ENCODE measurements around the gene OR14J1.
"Not testable (repeated sequence)": the region's sequence is repeated elsewhere in the genome, so short reads cannot be mapped to it uniquely, and the experiment has no call there.

The OR14J1 gene

DNA sequence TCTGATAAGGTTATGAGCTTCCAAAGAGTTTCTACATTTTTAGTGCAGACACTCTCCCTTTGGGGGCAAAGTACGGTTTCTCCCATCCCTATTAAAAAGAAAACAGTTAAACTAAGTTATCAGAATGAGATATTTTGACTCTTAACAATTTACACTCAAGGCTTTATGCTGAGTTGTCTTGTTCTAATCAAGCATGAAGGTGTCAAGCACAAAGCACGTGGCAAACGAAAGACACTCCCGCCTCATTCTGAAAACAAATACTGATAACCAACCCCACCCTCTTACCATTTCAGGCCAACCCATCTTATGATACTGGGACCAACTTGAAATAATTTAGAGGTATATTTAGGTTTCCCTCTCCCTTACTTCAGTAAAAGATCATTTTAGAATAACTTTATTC, 24.3 kb downstream of the OR14J1 start:
- WGBS, 2 experiments, result 77 to 91% methylated on average over 3 to 4 of the region's 4 CpGs
- no peaks in the 10 kb centered on the region for H3K27me3 ChIP-seq (ENCODE audit: control insufficient read depth, insufficient read depth, low read length, poor library complexity, severe bottlenecking)
- no peaks in the 10 kb centered on the region for H3K36me3 ChIP-seq (ENCODE audit: control insufficient read depth, insufficient read depth, low read length)

GRCh38 chr6:29332676-29333075, 31.2 kb downstream of the OR14J1 start:
- H3K9me3 ChIP-seq (ENCODE audit: control insufficient read depth, low read length), result no peaks in the 10 kb centered on the region
- no peaks in the 10 kb centered on the region for H3K36me3 ChIP-seq (ENCODE audit: control insufficient read depth, insufficient read depth, low read length)
- no peak overlapping the region for H3K4me3 ChIP-seq (ENCODE audit: insufficient read depth, low read depth, low read length)
- no peak overlapping the region for H3K27ac ChIP-seq (ENCODE audit: insufficient read depth, low read depth, low read length, poor library complexity, severe bottlenecking)
- no peaks in the 10 kb centered on the region for H3K4me1 ChIP-seq (ENCODE audit: control insufficient read depth, insufficient read depth, low read length)
- no peaks in the 10 kb centered on the region for H3K27me3 ChIP-seq (ENCODE audit: control insufficient read depth, insufficient read depth, low read length, poor library complexity, severe bottlenecking)

More for the DNA sequence above, 24.3 kb downstream of the OR14J1 start:
- H3K27ac ChIP-seq (ENCODE audit: insufficient read depth, low read depth, low read length, poor library complexity, severe bottlenecking), result no peak overlapping the region
- no peaks in the 10 kb centered on the region for H3K4me1 ChIP-seq (ENCODE audit: control insufficient read depth, insufficient read depth, low read length)
- no peak overlapping the region for H3K4me3 ChIP-seq (ENCODE audit: insufficient read depth, low read depth, low read length)
- H3K9me3 ChIP-seq (ENCODE audit: control insufficient read depth, low read length), result no peaks in the 10 kb centered on the region

DNA sequence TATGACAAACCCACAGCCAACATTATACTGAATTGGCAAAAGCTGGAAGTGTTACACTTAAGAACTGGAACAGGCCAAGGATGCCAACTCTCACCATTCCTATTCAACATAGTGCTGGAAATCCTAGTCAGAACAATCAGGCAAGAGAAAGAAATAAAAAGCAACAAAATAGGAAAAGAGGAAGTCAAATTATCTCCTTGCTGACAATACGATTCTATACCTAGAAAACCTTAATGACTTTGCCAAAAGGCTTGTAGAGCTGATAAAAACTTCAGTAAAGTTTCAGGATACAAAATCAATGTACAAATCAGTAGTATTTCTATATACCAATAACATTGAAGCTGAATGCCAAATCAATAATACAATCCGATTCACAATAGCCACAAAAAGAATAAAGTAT, 34.8 kb downstream of the OR14J1 start:
- H3K9me3 ChIP-seq (ENCODE audit: control insufficient read depth, low read length), result no peaks in the 10 kb centered on the region
- no peaks in the 10 kb centered on the region for H3K36me3 ChIP-seq (ENCODE audit: control insufficient read depth, insufficient read depth, low read length)
- WGBS, 2 experiments, result 83 to 93% methylated on average over 2 of the region's 2 CpGs
- H3K4me1 ChIP-seq (ENCODE audit: control insufficient read depth, insufficient read depth, low read length), result no peaks in the 10 kb centered on the region
- H3K27me3 ChIP-seq (ENCODE audit: control insufficient read depth, insufficient read depth, low read length, poor library complexity, severe bottlenecking), result no peaks in the 10 kb centered on the region
- no peak overlapping the region for H3K27ac ChIP-seq (ENCODE audit: insufficient read depth, low read depth, low read length, poor library complexity, severe bottlenecking)
- no peak overlapping the region for H3K4me3 ChIP-seq (ENCODE audit: insufficient read depth, low read depth, low read length)

GRCh38 chr6:29345380-29345779, 43.9 kb downstream of the OR14J1 start:
- 80 to 93% methylated on average over 2 to 3 of the region's 3 CpGs for WGBS, 2 experiments

DNA sequence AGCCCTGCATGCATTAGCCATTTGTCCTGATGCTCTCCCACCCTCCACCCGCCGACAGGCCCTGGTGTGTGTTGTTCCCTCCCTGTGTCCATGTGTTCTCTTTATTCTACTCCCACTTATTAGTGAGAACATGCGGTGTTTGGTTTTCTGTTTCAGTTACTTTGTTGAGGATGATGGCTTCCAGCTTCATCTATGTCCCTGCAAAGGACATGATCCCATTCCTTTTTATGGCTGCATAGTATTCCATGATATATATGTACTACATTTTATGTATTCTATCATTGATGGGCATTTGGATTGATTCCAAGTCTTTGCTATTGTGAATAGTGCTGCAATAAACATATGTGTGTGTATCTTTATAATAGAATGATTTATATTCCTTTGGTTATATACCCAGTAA, 47.8 kb downstream of the OR14J1 start:
- H3K27ac ChIP-seq (ENCODE audit: insufficient read depth, low read depth, low read length, poor library complexity, severe bottlenecking); H3K27me3 ChIP-seq (ENCODE audit: control insufficient read depth, insufficient read depth, low read length, poor library complexity, severe bottlenecking); H3K9me3 ChIP-seq (ENCODE audit: control insufficient read depth, low read length); H3K4me3 ChIP-seq (ENCODE audit: insufficient read depth, low read depth, low read length); H3K4me1 ChIP-seq (ENCODE audit: control insufficient read depth, insufficient read depth, low read length); H3K36me3 ChIP-seq (ENCODE audit: control insufficient read depth, insufficient read depth, low read length): not testable (repeated sequence)
- 97 to 100% methylated on average over 2 to 3 of the region's 3 CpGs for WGBS, 2 experiments

More at GRCh38 chr6:29345380-29345779, 43.9 kb downstream of the OR14J1 start:
- no peak overlapping the region for H3K4me3 ChIP-seq (ENCODE audit: insufficient read depth, low read depth, low read length)
- H3K27ac ChIP-seq (ENCODE audit: insufficient read depth, low read depth, low read length, poor library complexity, severe bottlenecking), result no peak overlapping the region
- H3K36me3 ChIP-seq (ENCODE audit: control insufficient read depth, insufficient read depth, low read length), result no peaks in the 10 kb centered on the region
- H3K9me3 ChIP-seq (ENCODE audit: control insufficient read depth, low read length), result no peaks in the 10 kb centered on the region
- H3K27me3 ChIP-seq (ENCODE audit: control insufficient read depth, insufficient read depth, low read length, poor library complexity, severe bottlenecking), result no peaks in the 10 kb centered on the region
- no peaks in the 10 kb centered on the region for H3K4me1 ChIP-seq (ENCODE audit: control insufficient read depth, insufficient read depth, low read length)

GRCh38 chr6:29354980-29355379, 53.5 kb downstream of the OR14J1 start:
- no peaks in the 10 kb centered on the region for H3K36me3 ChIP-seq (ENCODE audit: control insufficient read depth, insufficient read depth, low read length)
- H3K27ac ChIP-seq (ENCODE audit: insufficient read depth, low read depth, low read length, poor library complexity, severe bottlenecking), result no peak overlapping the region

GRCh38 chr6:29355603-29356002, 54.1 kb downstream of the OR14J1 start:
- WGBS, 2 experiments, result 65 to 69% methylated on average over 1 of the region's 1 CpG
- Histone ChIP-seq H3K27ac (ENCODE audit: insufficient read depth, low read depth, low read length, poor library complexity, severe bottlenecking) (no peak overlapping the region), H3K9me3 (ENCODE audit: control insufficient read depth, low read length) (no peaks in the 10 kb centered on the region), H3K4me1 (ENCODE audit: control insufficient read depth, insufficient read depth, low read length) (no peaks in the 10 kb centered on the region), H3K27me3 (ENCODE audit: control insufficient read depth, insufficient read depth, low read length, poor library complexity, severe bottlenecking) (no peaks in the 10 kb centered on the region), H3K4me3 (ENCODE audit: insufficient read depth, low read depth, low read length) (no peak overlapping the region), H3K36me3 (ENCODE audit: control insufficient read depth, insufficient read depth, low read length) (no peaks in the 10 kb centered on the region)

More at GRCh38 chr6:29354980-29355379, 53.5 kb downstream of the OR14J1 start:
- Histone ChIP-seq H3K27me3 (ENCODE audit: control insufficient read depth, insufficient read depth, low read length, poor library complexity, severe bottlenecking) (no peaks in the 10 kb centered on the region), H3K9me3 (ENCODE audit: control insufficient read depth, low read length) (no peaks in the 10 kb centered on the region), H3K4me1 (ENCODE audit: control insufficient read depth, insufficient read depth, low read length) (no peaks in the 10 kb centered on the region), H3K4me3 (ENCODE audit: insufficient read depth, low read depth, low read length) (no peak overlapping the region)

All from ectodermal cell (in vitro differentiated cells).